ENCODE data around the gene DGKD. TPM values are rescaled to one million over a fixed set of nuclear protein-coding genes. Genes with fewer than 3 reads are reported as not detected.

Gene DGKD
- total and polyA plus RNA-seq, 9 of the 15 experiments (the other 6 are each of a cell fraction or from before 2014, with no cell fraction given) = 0.52 to 29.5 (median 10.6) TPM

DNA sequence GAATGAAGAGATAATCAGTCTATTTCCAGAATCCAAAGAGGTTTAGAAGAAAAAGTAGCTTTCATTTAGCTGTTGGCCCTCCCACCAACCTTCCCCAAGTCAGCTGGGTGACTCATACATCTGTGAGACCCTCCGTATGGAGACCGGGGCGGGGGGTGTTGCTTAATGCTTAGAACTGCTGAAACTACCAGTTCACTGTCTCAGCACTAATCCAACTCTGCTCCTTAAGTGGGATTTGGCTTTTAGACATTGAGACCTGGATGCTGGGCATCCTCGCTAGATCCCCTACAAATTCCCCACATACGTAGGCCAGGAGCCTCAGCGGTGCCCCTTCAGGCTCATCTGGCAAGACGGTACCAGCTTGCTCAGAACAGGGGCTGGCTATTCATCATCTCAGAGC is 46.7 kb upstream of the DGKD start, which contains the start of gene SAG (continued):
- TF ChIP-seq, protein P1, sequence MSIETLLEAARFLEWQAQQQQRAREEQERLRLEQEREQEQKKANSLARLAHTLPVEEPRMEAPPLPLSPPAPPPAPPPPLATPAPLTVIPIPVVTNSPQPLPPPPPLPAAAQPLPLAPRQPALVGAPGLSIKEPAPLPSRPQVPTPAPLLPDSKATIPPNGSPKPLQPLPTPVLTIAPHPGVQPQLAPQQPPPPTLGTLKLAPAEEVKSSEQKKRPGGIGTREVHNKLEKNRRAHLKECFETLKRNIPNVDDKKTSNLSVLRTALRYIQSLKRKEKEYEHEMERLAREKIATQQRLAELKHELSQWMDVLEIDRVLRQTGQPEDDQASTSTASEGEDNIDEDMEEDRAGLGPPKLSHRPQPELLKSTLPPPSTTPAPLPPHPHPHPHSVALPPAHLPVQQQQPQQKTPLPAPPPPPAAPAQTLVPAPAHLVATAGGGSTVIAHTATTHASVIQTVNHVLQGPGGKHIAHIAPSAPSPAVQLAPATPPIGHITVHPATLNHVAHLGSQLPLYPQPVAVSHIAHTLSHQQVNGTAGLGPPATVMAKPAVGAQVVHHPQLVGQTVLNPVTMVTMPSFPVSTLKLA (conservative IDR thresholded peaks at IDR 0.05) = no peak
- no peak for TF ChIP-seq RBM15 (IDR thresholded peaks at IDR 0.05; ENCODE audit: insufficient read depth, low read length)

DNA sequence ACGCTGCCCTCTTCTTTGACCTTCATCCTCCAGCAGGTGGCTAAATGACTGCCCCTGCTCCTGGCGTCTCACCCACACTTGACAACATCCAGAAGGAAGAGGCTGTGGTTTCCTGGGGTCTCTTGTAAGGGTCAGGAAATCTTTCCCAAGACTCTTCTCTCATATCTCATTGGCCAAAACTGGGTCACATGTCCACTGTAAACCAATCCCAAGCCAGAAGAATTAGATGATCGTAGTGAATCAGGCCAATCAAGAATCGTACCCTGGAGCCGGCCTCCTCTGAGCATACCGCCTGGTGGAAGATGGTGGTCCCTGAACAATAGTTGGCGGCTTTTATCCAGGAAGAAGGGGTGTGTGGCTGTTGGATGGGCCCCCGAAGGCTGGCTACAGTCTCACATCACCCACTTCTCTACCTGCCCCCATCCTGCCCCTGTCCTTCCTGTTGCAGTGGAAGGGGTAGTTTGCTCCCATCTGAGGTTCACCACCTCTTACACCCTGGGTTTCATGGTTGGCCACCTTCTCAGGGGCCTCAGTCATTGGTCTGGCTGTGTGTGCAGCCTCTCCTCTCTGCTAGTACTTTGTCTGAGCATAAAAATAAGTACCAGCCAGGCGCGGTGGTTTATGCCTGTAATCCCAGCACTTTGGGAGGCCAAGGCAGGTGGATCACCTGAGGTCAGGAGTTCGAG is 42.9 kb upstream of the DGKD start:
- BruUV-seq (replicated peaks) = no TSS peak
- Histone ChIP-seq H3K79me2 (ENCODE audit: control insufficient read depth, insufficient read depth, low read length) (no peaks in the 10 kb centered on the region), H4K20me1 (replicated peaks; ENCODE audit: control insufficient read depth, insufficient read depth, low read length) (no peaks in the 10 kb centered on the region; the same call in 1 of the 2 replicates), H3K27ac (ENCODE audit: extremely low read depth, low read depth, low read length) (no peak overlapping the region), H3K9ac (ENCODE audit: insufficient read depth in 1 of 2, low read depth in 2 of 2, low read length in 2 of 2) (no peak overlapping the region), H3K4me1 (replicated peaks in 1 of 2; ENCODE audit: control insufficient read depth in 2 of 2, insufficient read depth in 2 of 2, low read length in 2 of 2) (no peaks in the 10 kb centered on the region; a peak in 1 of 5 replicates), H3K4me2 (ENCODE audit: insufficient read depth, low read length) (no peak overlapping the region), H3K9me3 (replicated peaks; ENCODE audit: control insufficient read depth, insufficient read depth, low read depth, low read length) (no peaks in the 10 kb centered on the region), H3K36me3 (ENCODE audit: control insufficient read depth, insufficient read depth, low read length) (no peaks in the 10 kb centered on the region), H2AFZ (ENCODE audit: low read depth, low read length) (no peak overlapping the region), H3K27me3 (ENCODE audit: control insufficient read depth in 2 of 2, insufficient read depth in 2 of 2, low read length in 2 of 2) (peaks cover 3 to 42% of the 10 kb centered on the region in 2 experiments; a peak in 3 of 5 replicates), H3K9me1 (ENCODE audit: control insufficient read depth, insufficient read depth, low read length) (no peaks in the 10 kb centered on the region), H3K4me3 (no peak overlapping the region)
- no peak for FAIRE-seq
- in situ Hi-C loops (cut with MboI) = no loop called here
- DNase-seq (ENCODE audit: extremely low read depth in 1 of 4, low spot score in 3 of 4) = peak in 1 of 4 experiments; percentile 16
- WGBS (ENCODE audit: insufficient coverage, low coverage, missing lambda C conversion rate) = 29% methylated on average over 8 of the region's 11 CpGs
- no peak for ATAC-seq
- CTCF ChIA-PET (ENCODE audit: low intra/inter-chr PET ratio) = no interaction called here
- POLR2A ChIA-PET = no interaction called here
- intact Hi-C loops (cut with micrococcal nuclease) = no loop called here
- TF ChIP-seq RAD51 (IDR thresholded peaks at IDR 0.05; ENCODE audit: borderline replicate concordance, low read depth) = peak; percentile 55; the same call in 1 of the 2 replicates
- no peak for TF ChIP-seq ELF2 (CRISPR knock-in tag; IDR thresholded peaks at IDR 0.05)
- TF ChIP-seq FOXK1 (CRISPR knock-in tag; IDR thresholded peaks at IDR 0.05; ENCODE audit: borderline replicate concordance) = no peak
- no peak for TF ChIP-seq GATAD2B (IDR thresholded peaks at IDR 0.05; ENCODE audit: borderline replicate concordance)
- TF ChIP-seq JUN (IDR thresholded peaks at IDR 0.05; ENCODE audit: borderline replicate concordance, low read depth, low read length) = no peak
- no peak for TF ChIP-seq JUN (CRISPR knock-in tag; IDR thresholded peaks at IDR 0.05; ENCODE audit: borderline replicate concordance)
- TF ChIP-seq, protein P2, sequence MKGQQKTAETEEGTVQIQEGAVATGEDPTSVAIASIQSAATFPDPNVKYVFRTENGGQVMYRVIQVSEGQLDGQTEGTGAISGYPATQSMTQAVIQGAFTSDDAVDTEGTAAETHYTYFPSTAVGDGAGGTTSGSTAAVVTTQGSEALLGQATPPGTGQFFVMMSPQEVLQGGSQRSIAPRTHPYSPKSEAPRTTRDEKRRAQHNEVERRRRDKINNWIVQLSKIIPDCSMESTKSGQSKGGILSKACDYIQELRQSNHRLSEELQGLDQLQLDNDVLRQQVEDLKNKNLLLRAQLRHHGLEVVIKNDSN (CRISPR knock-in tag; IDR thresholded peaks at IDR 0.05) = peak; percentile 79
- no peak for TF ChIP-seq SNRNP70 (optimal IDR thresholded peaks at IDR 0.05; ENCODE audit: low read depth, low read length)
- no peak for TF ChIP-seq ZNF444 (CRISPR knock-in tag; IDR thresholded peaks at IDR 0.05)
- no peak for TF ChIP-seq ZNF785 (CRISPR knock-in tag; IDR thresholded peaks at IDR 0.05)
- TF ChIP-seq, protein P3, sequence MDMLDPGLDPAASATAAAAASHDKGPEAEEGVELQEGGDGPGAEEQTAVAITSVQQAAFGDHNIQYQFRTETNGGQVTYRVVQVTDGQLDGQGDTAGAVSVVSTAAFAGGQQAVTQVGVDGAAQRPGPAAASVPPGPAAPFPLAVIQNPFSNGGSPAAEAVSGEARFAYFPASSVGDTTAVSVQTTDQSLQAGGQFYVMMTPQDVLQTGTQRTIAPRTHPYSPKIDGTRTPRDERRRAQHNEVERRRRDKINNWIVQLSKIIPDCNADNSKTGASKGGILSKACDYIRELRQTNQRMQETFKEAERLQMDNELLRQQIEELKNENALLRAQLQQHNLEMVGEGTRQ (CRISPR knock-in tag; IDR thresholded peaks at IDR 0.05) = peak; percentile 82
- TF ChIP-seq GABPB1 (CRISPR knock-in tag; IDR thresholded peaks at IDR 0.05) = no peak
- TF ChIP-seq, protein P4, sequence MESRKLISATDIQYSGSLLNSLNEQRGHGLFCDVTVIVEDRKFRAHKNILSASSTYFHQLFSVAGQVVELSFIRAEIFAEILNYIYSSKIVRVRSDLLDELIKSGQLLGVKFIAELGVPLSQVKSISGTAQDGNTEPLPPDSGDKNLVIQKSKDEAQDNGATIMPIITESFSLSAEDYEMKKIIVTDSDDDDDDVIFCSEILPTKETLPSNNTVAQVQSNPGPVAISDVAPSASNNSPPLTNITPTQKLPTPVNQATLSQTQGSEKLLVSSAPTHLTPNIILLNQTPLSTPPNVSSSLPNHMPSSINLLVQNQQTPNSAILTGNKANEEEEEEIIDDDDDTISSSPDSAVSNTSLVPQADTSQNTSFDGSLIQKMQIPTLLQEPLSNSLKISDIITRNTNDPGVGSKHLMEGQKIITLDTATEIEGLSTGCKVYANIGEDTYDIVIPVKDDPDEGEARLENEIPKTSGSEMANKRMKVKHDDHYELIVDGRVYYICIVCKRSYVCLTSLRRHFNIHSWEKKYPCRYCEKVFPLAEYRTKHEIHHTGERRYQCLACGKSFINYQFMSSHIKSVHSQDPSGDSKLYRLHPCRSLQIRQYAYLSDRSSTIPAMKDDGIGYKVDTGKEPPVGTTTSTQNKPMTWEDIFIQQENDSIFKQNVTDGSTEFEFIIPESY (CRISPR knock-in tag; IDR thresholded peaks at IDR 0.05) = no peak
